A204.1 (cell line): Measurements from ENCODE around the gene SIRT3.
"Not testable (repeated sequence)": the region's sequence is repeated elsewhere in the genome, so short reads cannot be mapped to it uniquely, and the experiment has no call there.

ENCODE experiments used
- FAIRE-seq: peaks from 2 replicates; lab custom pipeline; 2012; peaks lifted over from hg19 to GRCh38; lab: Jason Lieb, UNC

SIRT3 gene

DNA sequence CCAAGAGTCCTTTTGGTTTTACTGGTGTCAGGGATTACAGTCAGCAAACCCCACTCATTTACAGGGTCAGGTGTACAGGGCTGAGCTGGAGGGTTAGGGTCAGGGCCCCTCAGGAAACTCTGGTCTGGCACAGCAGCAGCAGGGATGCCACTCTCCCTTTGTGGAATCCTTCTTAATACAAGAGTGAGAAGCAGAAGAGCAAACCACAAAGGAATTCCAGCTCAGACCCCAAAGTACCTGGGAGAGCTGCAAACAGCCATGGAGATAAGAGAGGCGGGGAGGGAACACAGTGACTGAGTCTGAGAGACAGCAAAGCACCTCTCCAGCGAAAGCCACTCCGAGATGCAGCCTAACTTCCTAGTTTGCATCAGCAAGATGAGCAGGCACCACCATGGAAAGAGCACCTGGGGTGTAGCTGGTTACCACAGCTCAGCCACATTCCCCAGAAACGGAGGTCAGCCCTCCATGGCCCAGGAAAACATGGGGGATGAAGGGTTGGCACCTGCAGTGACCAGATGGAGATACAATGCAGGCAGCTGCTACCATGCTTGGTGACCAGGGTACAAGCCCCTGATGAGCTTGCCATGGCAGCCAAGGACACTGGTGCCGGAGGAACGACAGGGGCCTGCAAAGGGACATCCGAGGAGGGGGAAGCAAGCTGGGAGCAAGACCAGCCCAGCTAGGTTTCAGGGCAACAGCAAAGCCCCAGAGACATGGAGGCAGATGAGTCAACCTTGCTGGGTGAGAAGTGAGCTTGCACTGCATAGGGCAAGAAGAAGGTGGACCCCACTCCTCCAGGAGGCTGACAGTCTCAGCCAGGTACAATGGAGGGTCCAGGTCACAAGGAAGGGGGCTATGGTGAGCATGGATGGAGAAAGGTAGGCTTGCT is 32.8 kb downstream of the SIRT3 start:
- no peak for FAIRE-seq

DNA sequence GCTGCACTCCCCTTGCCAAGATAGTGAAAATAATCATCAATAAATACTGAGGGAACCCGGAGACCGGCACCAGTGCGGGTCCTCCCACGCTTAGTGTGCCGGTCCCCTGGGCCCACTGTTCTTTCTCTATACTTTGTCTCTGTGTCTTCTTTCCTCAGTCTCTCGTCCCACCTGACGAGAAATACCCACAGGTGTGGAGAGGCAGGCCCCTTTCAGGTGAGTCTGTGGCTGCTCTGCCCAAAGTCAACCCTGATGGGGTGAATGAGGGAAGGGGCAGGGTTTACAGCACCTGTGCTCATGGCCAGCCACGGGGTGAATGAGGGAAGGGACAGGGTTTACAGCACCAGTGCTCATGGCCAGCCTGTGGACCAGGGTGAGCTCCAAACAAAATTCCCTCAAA is 33.7 kb downstream of the SIRT3 start:
- no peak for FAIRE-seq

- no peak for FAIRE-seq
Measured at GRCh38 chr11:201966-202365, 34.2 kb downstream of the SIRT3 start.

DNA sequence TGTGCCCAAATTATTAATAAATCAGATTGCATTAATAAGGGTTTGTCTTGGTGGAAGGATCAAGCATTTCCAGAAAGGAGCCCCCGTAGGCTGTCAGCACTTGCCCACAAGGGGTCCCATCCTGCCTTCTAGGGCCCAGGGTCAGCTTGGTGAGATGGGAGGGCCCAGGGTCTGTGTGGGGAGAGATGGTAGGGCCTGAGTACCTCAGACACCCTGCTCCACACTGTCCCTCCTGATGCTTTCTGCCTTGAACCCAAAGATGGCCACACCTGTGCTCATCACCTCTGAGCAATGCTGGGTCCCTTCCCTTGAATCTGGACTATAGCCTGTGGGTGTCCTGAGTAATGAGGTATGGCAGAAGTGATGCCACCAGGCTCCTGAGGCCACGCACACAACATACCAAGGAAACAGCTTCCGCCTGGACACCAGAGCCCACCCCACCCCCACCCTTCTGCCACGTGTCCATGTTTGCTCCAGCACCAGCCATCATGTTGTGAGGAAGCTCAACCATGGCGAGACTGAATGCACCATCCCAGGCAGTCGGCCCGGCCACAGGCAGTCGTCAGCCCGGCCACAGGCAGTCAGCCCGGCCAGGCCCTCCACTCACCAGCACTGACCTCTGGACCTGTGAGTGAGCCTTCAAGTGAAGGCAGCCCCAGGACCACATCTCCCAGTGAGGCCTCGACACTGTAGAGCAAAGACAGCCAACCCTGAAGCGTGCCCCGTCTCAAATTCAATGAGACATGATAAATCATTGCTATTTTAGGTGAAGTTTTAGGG is 35.7 kb downstream of the SIRT3 start:
- no peak for FAIRE-seq

DNA sequence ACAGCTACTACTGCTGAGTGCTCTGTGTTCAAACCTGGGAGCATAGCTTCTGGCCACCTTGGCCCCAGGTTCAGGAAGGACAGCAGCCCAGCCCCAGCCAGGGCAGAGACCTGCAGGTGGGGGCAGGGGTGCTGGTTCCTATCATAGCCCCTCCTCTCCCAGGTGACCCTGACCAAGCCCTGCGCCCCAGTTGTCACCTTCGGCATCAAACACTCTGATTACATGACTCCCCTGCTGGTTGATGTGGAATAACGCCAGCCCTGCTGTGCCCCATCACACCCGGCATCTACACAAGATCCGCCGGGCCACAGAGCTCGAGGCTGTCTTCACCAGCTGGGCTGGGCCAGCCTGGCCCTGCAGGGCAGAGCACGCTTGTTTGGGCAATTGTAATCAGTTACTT is 36.4 kb downstream of the SIRT3 start:
- FAIRE-seq: no peak

GRCh38 chr11:199004-199581 is 37.0 kb downstream of the SIRT3 start:
- no peak for FAIRE-seq

GRCh38 chr11:198236-198806 is 37.8 kb downstream of the SIRT3 start:
- FAIRE-seq: no peak

GRCh38 chr11:197741-198235 is 38.4 kb downstream of the SIRT3 start:
- FAIRE-seq: no peak

DNA sequence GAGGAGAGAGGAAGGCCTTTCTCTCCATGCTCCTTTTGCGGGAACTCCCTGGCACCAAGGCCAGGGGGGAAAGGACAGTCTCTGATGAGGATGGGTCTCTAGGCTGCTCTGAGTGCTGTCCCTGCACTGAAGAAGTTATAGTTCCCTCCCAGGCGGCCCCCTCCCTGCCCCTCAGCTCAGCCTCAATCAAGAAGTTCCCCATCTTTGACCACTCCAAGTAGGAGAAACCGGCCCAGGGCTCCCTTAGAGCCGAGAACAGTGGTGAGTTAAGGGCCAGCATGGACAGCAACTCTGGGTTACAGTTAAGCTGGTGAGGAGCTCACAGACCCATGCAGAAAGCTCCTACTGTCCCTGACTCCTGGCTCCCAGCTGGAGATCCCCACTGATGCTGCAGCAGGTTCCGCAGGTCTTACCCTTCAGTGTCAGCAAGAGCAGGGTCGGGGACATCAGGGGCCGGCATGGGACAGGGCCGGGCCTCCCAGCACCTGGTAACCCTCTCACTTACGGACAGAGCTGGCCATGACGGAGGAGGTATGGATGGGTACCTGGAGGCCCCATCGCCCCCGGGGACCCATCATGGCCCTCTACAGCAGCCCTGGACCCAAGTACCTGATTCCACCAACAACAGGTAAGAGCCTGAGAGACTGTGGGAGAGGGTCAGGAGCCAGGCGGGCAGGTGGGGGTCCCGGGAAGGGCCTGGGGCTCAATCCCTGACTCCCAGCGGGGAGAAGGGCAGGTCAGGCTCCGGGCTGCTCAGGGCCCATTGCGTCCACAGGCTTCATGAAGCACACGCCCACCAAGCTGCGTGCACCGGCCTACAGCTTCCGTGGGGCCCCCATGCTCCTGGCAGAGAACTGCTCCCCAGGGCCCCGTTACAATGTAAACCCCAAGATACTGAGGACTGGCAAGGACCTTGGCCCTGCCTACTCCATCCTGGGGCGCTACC is 39.1 kb downstream of the SIRT3 start:
- FAIRE-seq: no peak

GRCh38 chr11:193481-193880 is 42.7 kb downstream of the SIRT3 start:
- not testable (repeated sequence) for FAIRE-seq

GRCh38 chr11:192674-193128 is 43.4 kb downstream of the SIRT3 start, which contains the start of gene SCGB1C1:
SCGB1C1 (plus strand) TSS chr11:193078; CDS start chr11:193100, 22 bp downstream.
- not testable (repeated sequence) for FAIRE-seq

DNA sequence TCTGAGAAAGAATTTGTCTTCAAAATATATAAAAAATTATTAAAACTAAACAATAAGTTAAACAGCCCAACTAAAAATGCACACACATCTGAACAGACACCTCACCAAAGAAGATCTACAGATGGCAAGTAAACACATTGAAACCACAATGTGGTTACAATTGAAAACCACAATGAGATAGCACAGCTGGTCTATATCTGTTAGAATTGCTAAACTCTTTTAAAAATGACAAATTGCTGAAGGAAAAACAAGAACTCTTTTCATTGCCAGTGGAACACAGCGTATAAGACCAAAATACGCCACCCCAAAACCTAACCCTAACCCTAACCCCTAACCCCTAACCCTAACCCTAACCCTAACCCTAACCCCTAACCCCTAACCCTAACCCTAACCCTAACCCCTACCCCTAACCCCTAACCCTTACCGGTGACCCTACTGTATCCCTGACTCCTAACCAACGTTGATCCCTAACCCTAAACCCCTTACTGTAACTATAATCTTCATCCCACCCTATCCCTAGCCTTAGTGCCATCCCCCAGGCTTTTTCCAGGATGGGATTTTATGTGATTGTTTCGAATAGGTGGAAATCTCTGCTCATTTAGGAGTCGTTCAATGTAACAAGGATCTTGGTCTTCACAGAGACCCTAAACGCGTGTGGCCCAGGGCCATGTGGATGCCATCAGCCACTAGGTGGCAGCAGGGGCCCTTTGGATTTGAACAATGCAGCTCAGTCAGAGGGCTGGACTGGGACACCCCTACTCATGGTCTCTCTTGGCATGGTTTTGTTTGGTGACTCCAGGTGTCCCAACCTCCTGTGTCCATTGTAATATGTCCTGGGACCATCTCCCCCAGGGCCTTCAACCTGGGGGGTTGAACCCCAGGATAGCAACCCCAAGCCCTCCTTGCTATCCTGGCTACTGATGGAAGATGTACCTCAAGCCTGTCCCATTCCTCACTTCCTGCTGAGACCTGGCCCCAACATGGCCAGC is 44.4 kb downstream of the SIRT3 start:
- FAIRE-seq: peak; percentile 70

GRCh38 chr11:190546-190945 is 45.6 kb downstream of the SIRT3 start:
- FAIRE-seq: not testable (repeated sequence)

GRCh38 chr11:189843-190311 is 46.3 kb downstream of the SIRT3 start:
- FAIRE-seq: not testable (repeated sequence)

GRCh38 chr11:189200-189783 is 46.9 kb downstream of the SIRT3 start:
- not testable (repeated sequence) for FAIRE-seq

- not testable (repeated sequence) for FAIRE-seq
Measured at GRCh38 chr11:180242-180641, 55.9 kb downstream of the SIRT3 start.
